ENCODE data around the gene FKBP5. TPM values are rescaled to one million over a fixed set of nuclear protein-coding genes. Genes with fewer than 3 reads are reported as not detected.

FKBP5 gene
- total and polyA plus RNA-seq, 2 of the 4 experiments (the other 2 are of a cell fraction): 6.8 to 7.0 TPM

GRCh38 chr6:35599761-35600658 is 88.7 kb downstream of the FKBP5 start:
- H3K14ac ChIP-seq (replicated peaks; ENCODE audit: low read depth, low read length): no peak overlapping the region
- in situ Hi-C loops (cut with MboI; ENCODE audit: low sequenced_read_pairs): no loop called here
- H3K79me1 ChIP-seq (ENCODE audit: low read depth in 1 of 2, low read length in 2 of 2): peaks cover 0 to 5% of the 10 kb centered on the region in 2 experiments; a peak in 1 of 4 replicates
- dilution Hi-C loops (cut with HindIII; ENCODE audit: low sequenced_read_pairs, unreplicated experiment): no loop called here
- no peak overlapping the region for H2BK5ac ChIP-seq (ENCODE audit: low read depth, low read length, poor library complexity, severe bottlenecking)
- 100% methylated on average over 3 of the region's 8 CpGs; no CpG with 5 or more reads in 1 of the 2 experiments for WGBS, 2 experiments (ENCODE audit: extremely low coverage in 2 of 2, insufficient read length in 1 of 2)
- H3K4me2 ChIP-seq (ENCODE audit: low read depth, low read length): no peak overlapping the region
- H3K23ac ChIP-seq (ENCODE audit: low read depth, low read length): no peak overlapping the region; the same call in 1 of the 2 replicates
- no peak overlapping the region for H3K56ac ChIP-seq (ENCODE audit: extremely low read depth, insufficient read depth, low read length)
- no peaks in the 10 kb centered on the region for H3K9me3 ChIP-seq (ENCODE audit: control insufficient read depth, insufficient read depth, low read length)
- H3K18ac ChIP-seq (ENCODE audit: low read depth, low read length): no peak overlapping the region
- no peak overlapping the region for H2AFZ ChIP-seq (replicated peaks; ENCODE audit: low read length, poor library complexity)
- H4K91ac ChIP-seq (ENCODE audit: insufficient read depth, low read depth, low read length): no peak overlapping the region
- CTCF ChIA-PET: interaction anchor here (0.6 kb wide), 2 partner anchors 494 to 710 kb away, joined by 3 to 7 read pairs; no protein-coding TSS in a partner anchor
- peaks cover 6% of the 10 kb centered on the region; the same call in 1 of the 2 replicates for H4K20me1 ChIP-seq (ENCODE audit: insufficient read depth, low read length)
- no peak overlapping the region for H3K27ac ChIP-seq (ENCODE audit: insufficient read depth, low read length)
- POLR2A ChIA-PET (ENCODE audit: unreplicated experiment): no interaction called here
- no peak overlapping the region for H2BK15ac ChIP-seq (ENCODE audit: low read depth, low read length)
- DNase-seq (peak; percentile 48), ATAC-seq (ENCODE audit: low read depth) (no peak)
- no peak overlapping the region for H2AK9ac ChIP-seq (replicated peaks; ENCODE audit: low read depth, low read length, poor library complexity)
- H2BK20ac ChIP-seq (ENCODE audit: low read depth, low read length): no peak overlapping the region
- H3K27me3 ChIP-seq (ENCODE audit: control insufficient read depth, insufficient read depth, low read length): no peaks in the 10 kb centered on the region
- no TSS peak for BruUV-seq (replicated peaks)
- no peak overlapping the region for H3K9ac ChIP-seq (ENCODE audit: low read depth, low read length)
- no peak overlapping the region for H4K5ac ChIP-seq (ENCODE audit: low read depth, low read length)
- no peak overlapping the region for H2BK120ac ChIP-seq (ENCODE audit: low read depth, low read length)
- peaks cover 14% of the 10 kb centered on the region for H3K4me1 ChIP-seq (ENCODE audit: control insufficient read depth, insufficient read depth, low read length)
- no peak overlapping the region for H3K4me3 ChIP-seq (ENCODE audit: insufficient read depth, low read depth, low read length)
- H3K36me3 ChIP-seq (ENCODE audit: control insufficient read depth, insufficient read depth, low read length): no peaks in the 10 kb centered on the region
- H3K4ac ChIP-seq (ENCODE audit: low read depth, low read length): no peak overlapping the region
- no peak overlapping the region for H4K8ac ChIP-seq (ENCODE audit: low read depth in 2 of 2, low read length in 2 of 2)
- H2AK5ac ChIP-seq (ENCODE audit: low read depth, low read length): no peak overlapping the region; the same call in 1 of the 2 replicates
- peaks cover 14% of the 10 kb centered on the region for H3K9me1 ChIP-seq (ENCODE audit: insufficient read depth, low read length)
- intact Hi-C loops (cut with micrococcal nuclease): loop anchor here (5.0 kb wide), 1 partner anchor 67 kb away; no protein-coding TSS in a partner anchor
- TF ChIP-seq POLR2A (IDR thresholded peaks at IDR 0.05; ENCODE audit: low read depth, low read length) (no peak), MXI1 (IDR thresholded peaks at IDR 0.05; ENCODE audit: borderline replicate concordance, low read depth, low read length) (no peak), RAD21 (IDR thresholded peaks at IDR 0.05; ENCODE audit: low read length) (no peak), CHD1 (IDR thresholded peaks at IDR 0.05; ENCODE audit: low read depth, low read length) (no peak), MAFK (IDR thresholded peaks at IDR 0.05; ENCODE audit: low read depth, low read length) (no peak), RFX5 (IDR thresholded peaks at IDR 0.05; ENCODE audit: low read depth, low read length) (no peak), ELK1 (IDR thresholded peaks at IDR 0.05; ENCODE audit: borderline replicate concordance, low read depth, low read length) (no peak), CTCF (conservative IDR thresholded peaks at IDR 0.05; ENCODE audit: low read depth, low read length) (no peak), FOS (IDR thresholded peaks at IDR 0.05; ENCODE audit: low read depth, low read length) (no peak), NFE2L2 (IDR thresholded peaks at IDR 0.05; ENCODE audit: low read depth, low read length) (no peak), SMC3 (IDR thresholded peaks at IDR 0.05; ENCODE audit: low read depth, low read length) (no peak), RCOR1 (IDR thresholded peaks at IDR 0.05; ENCODE audit: insufficient replicate concordance, low read length) (no peak), MAZ (IDR thresholded peaks at IDR 0.05; ENCODE audit: borderline replicate concordance, low read depth, low read length) (no peak), CEBPB (IDR thresholded peaks at IDR 0.05; ENCODE audit: low read depth, low read length) (no peak)
